SIG-M5 treated with dmso at 0.1 percent for 504 hours (cell line): ENCODE results near the gene CD164.
"Not testable (repeated sequence)": the region's sequence is repeated elsewhere in the genome, so short reads cannot be mapped to it uniquely, and the experiment has no call there.

ENCODE experiments used
- DNase-seq: peaks from one replicate; lab custom pipeline; 2025; ENCODE audit not compliant: unreplicated experiment; lab: John Stamatoyannopoulos, UW

CD164 gene

GRCh38 chr6:109377717-109378116 lies 4.5 kb downstream of the CD164 start:
- DNase-seq, result no peak

- DNase-seq, result no peak
Observed at GRCh38 chr6:109374326-109374892, 7.9 kb downstream of the CD164 start.

GRCh38 chr6:109373762-109374161 lies 8.5 kb downstream of the CD164 start:
- peak; percentile 36 for DNase-seq

- DNase-seq, result no peak
Observed at GRCh38 chr6:109373331-109373730, 8.9 kb downstream of the CD164 start.

GRCh38 chr6:109372130-109372529 lies 10.1 kb downstream of the CD164 start:
- peak; percentile 24 for DNase-seq

- no peak for DNase-seq
Observed at GRCh38 chr6:109370792-109371191, 11.5 kb downstream of the CD164 start.

GRCh38 chr6:109370336-109370735 lies 11.9 kb downstream of the CD164 start:
- DNase-seq, result no peak

- DNase-seq, result no peak
Observed at GRCh38 chr6:109369728-109370127, 12.5 kb downstream of the CD164 start.

- DNase-seq, result not testable (repeated sequence)
Observed at GRCh38 chr6:109364382-109365078, 17.7 kb downstream of the CD164 start.

GRCh38 chr6:109363753-109364152 lies 18.5 kb downstream of the CD164 start:
- no peak for DNase-seq

GRCh38 chr6:109362102-109362884 lies 20.0 kb downstream of the CD164 start:
- DNase-seq, result no peak

GRCh38 chr6:109360791-109361190 lies 21.5 kb downstream of the CD164 start:
- DNase-seq, result no peak

- no peak for DNase-seq
Observed at GRCh38 chr6:109360281-109360680, 22.0 kb downstream of the CD164 start.

- no peak for DNase-seq
Observed at GRCh38 chr6:109359248-109359647, 23.0 kb downstream of the CD164 start.

- DNase-seq, result no peak
Observed at GRCh38 chr6:109358204-109358603, 24.1 kb downstream of the CD164 start.

GRCh38 chr6:109356237-109356636 lies 26.0 kb downstream of the CD164 start:
- no peak for DNase-seq

GRCh38 chr6:109351231-109352130 lies 30.8 kb downstream of the CD164 start:
- no peak for DNase-seq

GRCh38 chr6:109349419-109349987 lies 32.8 kb downstream of the CD164 start:
- DNase-seq, result peak; percentile 21

GRCh38 chr6:109348226-109348625 lies 34.0 kb downstream of the CD164 start:
- DNase-seq, result no peak

GRCh38 chr6:109347779-109348178 lies 34.5 kb downstream of the CD164 start:
- DNase-seq, result no peak

GRCh38 chr6:109345986-109346385 lies 36.3 kb downstream of the CD164 start:
- no peak for DNase-seq
